Measurements from ENCODE around the gene DCUN1D2. TPM values are rescaled to one million over a fixed set of nuclear protein-coding genes. Genes with fewer than 3 reads are reported as not detected.
"Not testable (repeated sequence)": the region's sequence is repeated elsewhere in the genome, so short reads cannot be mapped to it uniquely, and the experiment has no call there.

DCUN1D2 gene
- total and polyA plus RNA-seq, 8 donors = 4.8 to 18.3 (median 8.3) TPM

- DNase-seq (no peak), FAIRE-seq (no peak), ATAC-seq (no peak)
- TF ChIP-seq CTCF (IDR thresholded peaks at IDR 0.05) = no peak
- Histone ChIP-seq H3K4me1 (no peaks in the 10 kb centered on the region), H3K27me3 (no peaks in the 10 kb centered on the region), H3K27ac (no peak overlapping the region), H3K4me3 (no peak overlapping the region), H3K9me3 (no peaks in the 10 kb centered on the region), H3K36me3 (peaks cover 0 to 19% (median 0%) of the 10 kb centered on the region in 3 donors)
- WGBS, 2 donors = 94 to 97% methylated on average over 12 of the region's 12 CpGs
- intact Hi-C loops (cut with DNase I) = no loop called here
Measured at GRCh38 chr13:113475911-113476310, 14.6 kb downstream of the DCUN1D2 start.

DNA sequence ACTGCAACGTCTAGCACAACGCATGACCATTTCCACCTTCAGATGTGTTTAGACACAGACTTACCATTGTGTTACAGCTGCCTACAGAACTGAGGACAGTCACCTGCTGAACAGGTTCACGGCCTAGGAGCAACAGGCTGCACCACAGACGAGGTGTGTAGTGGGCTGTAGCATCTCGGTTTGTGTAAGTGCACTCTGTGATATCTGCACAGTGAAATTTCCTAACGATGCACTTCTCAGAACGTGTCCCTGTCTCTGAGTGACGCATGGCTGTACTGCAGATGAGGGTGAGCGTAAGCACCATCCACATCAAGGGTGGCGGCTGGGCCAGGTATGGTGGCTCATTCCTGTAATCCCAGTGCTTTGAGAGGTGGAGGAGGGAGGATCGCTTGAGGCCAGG, 15.2 kb downstream of the DCUN1D2 start:
- FAIRE-seq (no peak), ATAC-seq (no peak), DNase-seq (no peak)
- Histone ChIP-seq H3K4me3 (no peak overlapping the region), H3K4me1 (no peaks in the 10 kb centered on the region), H3K9me3 (no peaks in the 10 kb centered on the region), H3K27me3 (no peaks in the 10 kb centered on the region), H3K36me3 (peaks cover 0 to 19% (median 0%) of the 10 kb centered on the region in 3 donors), H3K27ac (no peak overlapping the region)
- TF ChIP-seq CTCF (IDR thresholded peaks at IDR 0.05) = no peak
- WGBS, 2 donors = 92 to 95% methylated on average over 11 of the region's 11 CpGs
- intact Hi-C loops (cut with DNase I) = no loop called here

DNA sequence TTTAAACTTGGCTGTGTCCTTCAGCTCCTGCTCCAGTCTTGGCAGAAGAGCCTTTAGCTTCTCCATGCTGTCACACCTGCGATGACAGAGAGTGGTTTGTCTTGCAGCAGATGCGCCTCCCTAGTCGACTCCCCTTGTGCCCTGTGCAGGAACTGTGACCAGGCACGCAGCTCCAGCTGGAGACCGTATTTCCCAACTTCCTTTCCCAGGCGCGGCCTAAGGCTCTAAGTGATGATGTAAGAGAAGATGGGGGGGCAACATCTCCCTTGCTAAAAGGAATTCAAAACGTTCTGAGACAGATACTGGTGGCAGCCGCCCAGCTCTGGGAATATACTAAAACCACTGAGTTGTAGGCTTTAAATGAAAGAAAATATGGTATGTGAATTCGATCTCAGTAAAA, 16.3 kb downstream of the DCUN1D2 start:
- FAIRE-seq = no peak
- no peak overlapping the region for H3K27ac ChIP-seq

GRCh38 chr13:113472355-113473025, 18.0 kb downstream of the DCUN1D2 start:
- no peak overlapping the region for H3K27ac ChIP-seq
- H3K4me1 ChIP-seq = no peaks in the 10 kb centered on the region
- ATAC-seq (no peak), FAIRE-seq (no peak), DNase-seq (no peak)
- peaks cover 0 to 13% (median 0%) of the 10 kb centered on the region in 3 donors for H3K36me3 ChIP-seq
- no peak for TF ChIP-seq CTCF (IDR thresholded peaks at IDR 0.05)
- WGBS, 2 donors = 93 to 95% methylated on average over 28 of the region's 28 CpGs
- H3K9me3 ChIP-seq = no peaks in the 10 kb centered on the region
- intact Hi-C loops (cut with DNase I) = no loop called here
- no peak overlapping the region for H3K4me3 ChIP-seq
- H3K27me3 ChIP-seq = no peaks in the 10 kb centered on the region

More for the DNA sequence above, 16.3 kb downstream of the DCUN1D2 start:
- DNase-seq (no peak), ATAC-seq (peak in 2 of 4 donors; percentile 13 to 55)
- WGBS, 2 donors = 83 to 91% methylated on average over 10 of the region's 10 CpGs
- H3K4me3 ChIP-seq = no peak overlapping the region
- H3K36me3 ChIP-seq = peaks cover 0 to 18% (median 0%) of the 10 kb centered on the region in 3 donors
- no peaks in the 10 kb centered on the region for H3K9me3 ChIP-seq
- intact Hi-C loops (cut with DNase I) = no loop called here
- no peak for TF ChIP-seq CTCF (IDR thresholded peaks at IDR 0.05)
- no peaks in the 10 kb centered on the region for H3K4me1 ChIP-seq
- H3K27me3 ChIP-seq = no peaks in the 10 kb centered on the region

GRCh38 chr13:113471844-113472243, 18.7 kb downstream of the DCUN1D2 start:
- WGBS, 2 donors = 82 to 88% methylated on average over 11 of the region's 11 CpGs
- Histone ChIP-seq H3K36me3 (peaks cover 0 to 13% (median 0%) of the 10 kb centered on the region in 3 donors), H3K27me3 (no peaks in the 10 kb centered on the region), H3K4me1 (no peaks in the 10 kb centered on the region), H3K27ac (no peak overlapping the region), H3K9me3 (no peaks in the 10 kb centered on the region), H3K4me3 (no peak overlapping the region)
- FAIRE-seq (no peak), DNase-seq (no peak), ATAC-seq (no peak)
- TF ChIP-seq CTCF (IDR thresholded peaks at IDR 0.05) = no peak
- intact Hi-C loops (cut with DNase I) = no loop called here

GRCh38 chr13:113470635-113471163, 19.8 kb downstream of the DCUN1D2 start:
- intact Hi-C loops (cut with DNase I); H3K4me1 ChIP-seq; H3K9me3 ChIP-seq; DNase-seq; H3K27ac ChIP-seq; ATAC-seq; FAIRE-seq; H3K27me3 ChIP-seq; H3K4me3 ChIP-seq: not testable (repeated sequence)
- peaks cover 0 to 11% (median 0%) of the 10 kb centered on the region in 3 donors for H3K36me3 ChIP-seq
- 95 to 98% methylated on average over 4 of the region's 4 CpGs for WGBS, 2 donors

Data from pancreas (tissue), 10 donors.